ENCODE data around the gene CCDC197.

Gene CCDC197

DNA sequence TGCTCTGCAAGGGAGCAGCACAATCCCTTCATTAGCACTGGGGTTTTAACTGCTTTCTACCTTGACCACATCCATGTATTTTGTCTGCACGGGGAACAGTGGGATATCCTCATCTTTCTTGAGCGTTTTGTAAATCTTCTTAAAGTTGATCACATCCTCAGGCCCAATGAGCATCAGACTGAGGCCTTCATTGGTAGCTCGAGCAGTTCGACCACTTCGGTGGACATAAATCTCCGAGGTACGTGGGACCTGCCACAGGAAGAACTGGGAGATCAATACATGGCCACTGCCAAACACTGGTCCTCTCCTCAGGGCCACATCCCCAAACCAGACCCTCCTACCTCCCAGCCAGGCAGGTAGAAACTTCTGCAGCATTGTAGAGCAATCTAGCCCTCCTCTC, 57.8 kb downstream of the CCDC197 start:
- Histone ChIP-seq H3K79me2 (ENCODE audit: insufficient read depth, low read length) (no peaks in the 10 kb centered on the region), H3F3A (ENCODE audit: insufficient read depth, low read length) (no peaks in the 10 kb centered on the region), H2AFZ (ENCODE audit: low read length) (no peak overlapping the region), H3K9me2 (ENCODE audit: low read depth, low read length) (no peaks in the 10 kb centered on the region), H3K4me1 (ENCODE audit: insufficient read depth, low read length, severe bottlenecking) (no peaks in the 10 kb centered on the region), H4K20me1 (ENCODE audit: insufficient read depth, low read length) (no peaks in the 10 kb centered on the region), H3K27ac (ENCODE audit: low read depth, low read length, poor library complexity, severe bottlenecking) (no peak overlapping the region), H3K9me3 (ENCODE audit: low read length) (no peaks in the 10 kb centered on the region), H3K36me3 (ENCODE audit: insufficient read depth, low read length) (peaks cover 92% of the 10 kb centered on the region), H3K4me3 (ENCODE audit: low read depth, low read length, poor library complexity, severe bottlenecking) (no peak overlapping the region), H3K27me3 (ENCODE audit: insufficient read depth, low read length) (no peaks in the 10 kb centered on the region), H3K4me2 (ENCODE audit: low read length) (no peak overlapping the region), H3K9ac (ENCODE audit: low read length) (no peak overlapping the region)
- TF ChIP-seq EZH2 (IDR thresholded peaks at IDR 0.05; ENCODE audit: borderline replicate concordance, low read length) = no peak
- no peak for TF ChIP-seq CTCF (IDR thresholded peaks at IDR 0.05; ENCODE audit: low read length)

GRCh38 chr14:94056579-94057308, 59.6 kb downstream of the CCDC197 start:
- Histone ChIP-seq H3K4me2 (ENCODE audit: low read length) (no peak overlapping the region), H3K36me3 (ENCODE audit: insufficient read depth, low read length) (peaks cover 92% of the 10 kb centered on the region), H4K20me1 (ENCODE audit: insufficient read depth, low read length) (no peaks in the 10 kb centered on the region), H3K4me3 (ENCODE audit: low read depth, low read length, poor library complexity, severe bottlenecking) (no peak overlapping the region), H3K9ac (ENCODE audit: low read length) (no peak overlapping the region), H3K79me2 (ENCODE audit: insufficient read depth, low read length) (no peaks in the 10 kb centered on the region), H3K27ac (ENCODE audit: low read depth, low read length, poor library complexity, severe bottlenecking) (no peak overlapping the region), H3K27me3 (ENCODE audit: insufficient read depth, low read length) (no peaks in the 10 kb centered on the region), H3K9me3 (ENCODE audit: low read length) (no peaks in the 10 kb centered on the region), H3K9me2 (ENCODE audit: low read depth, low read length) (no peaks in the 10 kb centered on the region), H3K4me1 (ENCODE audit: insufficient read depth, low read length, severe bottlenecking) (no peaks in the 10 kb centered on the region), H2AFZ (ENCODE audit: low read length) (no peak overlapping the region), H3F3A (ENCODE audit: insufficient read depth, low read length) (no peaks in the 10 kb centered on the region)
- TF ChIP-seq EZH2 (IDR thresholded peaks at IDR 0.05; ENCODE audit: borderline replicate concordance, low read length) = no peak
- no peak for TF ChIP-seq CTCF (IDR thresholded peaks at IDR 0.05; ENCODE audit: low read length)

GRCh38 chr14:94058128-94058673, 61.1 kb downstream of the CCDC197 start:
- H3K36me3 ChIP-seq (ENCODE audit: insufficient read depth, low read length) = peaks cover 94% of the 10 kb centered on the region
- TF ChIP-seq EZH2 (IDR thresholded peaks at IDR 0.05; ENCODE audit: borderline replicate concordance, low read length) (no peak), CTCF (IDR thresholded peaks at IDR 0.05; ENCODE audit: low read length) (no peak)
- no peaks in the 10 kb centered on the region for H3K27me3 ChIP-seq (ENCODE audit: insufficient read depth, low read length)
- no peaks in the 10 kb centered on the region for H3K9me3 ChIP-seq (ENCODE audit: low read length)
- no peak overlapping the region for H3K4me2 ChIP-seq (ENCODE audit: low read length)
- no peak overlapping the region for H3K27ac ChIP-seq (ENCODE audit: low read depth, low read length, poor library complexity, severe bottlenecking)
- no peaks in the 10 kb centered on the region for H3K9me2 ChIP-seq (ENCODE audit: low read depth, low read length)
- peaks cover 4% of the 10 kb centered on the region for H3K79me2 ChIP-seq (ENCODE audit: insufficient read depth, low read length)
- no peak overlapping the region for H3K9ac ChIP-seq (ENCODE audit: low read length)
- H3F3A ChIP-seq (ENCODE audit: insufficient read depth, low read length) = no peaks in the 10 kb centered on the region
- H2AFZ ChIP-seq (ENCODE audit: low read length) = no peak overlapping the region
- H4K20me1 ChIP-seq (ENCODE audit: insufficient read depth, low read length) = no peaks in the 10 kb centered on the region
- H3K4me1 ChIP-seq (ENCODE audit: insufficient read depth, low read length, severe bottlenecking) = no peaks in the 10 kb centered on the region
- no peak overlapping the region for H3K4me3 ChIP-seq (ENCODE audit: low read depth, low read length, poor library complexity, severe bottlenecking)

Data from OCI-LY1 (cell line).